HepG2 (cell line): ENCODE results near the gene MCOLN1. TPM values are rescaled to one million over a fixed set of nuclear protein-coding genes. Genes with fewer than 3 reads are reported as not detected.
A peak's percentile ranks its signal among the peaks of the same experiment; 100 is the strongest.

Source experiments
- ASH2L ChIP-seq: fragments of 300-600, 200-600 bp; sonication (generic); IDR thresholded peaks from 2 replicates; pipeline ENCODE4 v1.7.0; 2017; ENCODE audit warnings: low read depth, mild to moderate bottlenecking, moderate library complexity, mixed read lengths, low read length; ENCODE audit not compliant: insufficient read length
- NFYB ChIP-seq: sonication (generic); formaldehyde crosslinking; IDR thresholded peaks from 2 replicates; pipeline ENCODE4 v1.4.0; 2020; ENCODE audit warnings: missing genetic modification reagents
- SKI ChIP-seq: fragments of 450-650 bp; IDR thresholded peaks from one replicate; pipeline ENCODE4 v1.6.1; 2018; ENCODE audit warnings: mild to moderate bottlenecking; ENCODE audit not compliant: partially characterized antibody
- ZBED4 ChIP-seq: sonication (generic); formaldehyde crosslinking; IDR thresholded peaks from 2 replicates; pipeline ENCODE4 v1.4.0; 2020; ENCODE audit warnings: missing genetic modification reagents, borderline replicate concordance
- ZIK1 ChIP-seq: sonication (generic); formaldehyde crosslinking; IDR thresholded peaks from 2 replicates; pipeline ENCODE4 v1.5.0; 2020; ENCODE audit warnings: mild to moderate bottlenecking, low read depth, missing genetic modification reagents, borderline replicate concordance
- ZNF17 ChIP-seq: sonication (generic); formaldehyde crosslinking; IDR thresholded peaks from 2 replicates; pipeline ENCODE4 v1.5.0; 2020; ENCODE audit warnings: mild to moderate bottlenecking, missing genetic modification reagents
- ZNF343 ChIP-seq: sonication (generic); formaldehyde crosslinking; IDR thresholded peaks from 2 replicates; pipeline ENCODE4 v1.4.0; 2020; ENCODE audit warnings: mild to moderate bottlenecking, missing genetic modification reagents
- ZNF468 ChIP-seq: sonication (generic); formaldehyde crosslinking; IDR thresholded peaks from 2 replicates; pipeline ENCODE4 v1.8.0; 2022; ENCODE audit warnings: mild to moderate bottlenecking, moderate library complexity, missing genetic modification reagents
- ZNF564 ChIP-seq: sonication (generic); formaldehyde crosslinking; IDR thresholded peaks from 2 replicates; pipeline ENCODE4 v1.8.1; 2023; ENCODE audit warnings: mild to moderate bottlenecking, missing genetic modification reagents
- ZNF598 ChIP-seq: sonication (generic); formaldehyde crosslinking; IDR thresholded peaks from 2 replicates; pipeline ENCODE4 v1.5.1; 2020; ENCODE audit warnings: mild to moderate bottlenecking, missing genetic modification reagents, borderline replicate concordance
- polyA plus RNA-seq, 8 experiments: library from polyadenylated mRNA; depleted of rRNA in 3 of 8; stranded (reverse) in 7 of 8; unstranded in 1 of 8; fragments of >200 nt; fragmentation: Illumina TruSeq in 4 of 8; extraction: Trizol in 4 of 8; gene quantifications; 2 replicates each; pipeline versions ENCODE4 v1.2.1 to v1.2.3, GENCODE V29; 2011 to 2016; ENCODE audit warnings: low read depth in 4 of 8, missing spikeins in 1 of 8, mixed read lengths in 1 of 8; ENCODE audit not compliant: insufficient read depth in 1 of 8
- total RNA-seq, 5 experiments: library from RNA; depleted of rRNA; stranded (reverse); fragments of >200 nt; fragmentation: Illumina TruSeq; extraction: Trizol; gene quantifications; 2 replicates each; pipeline ENCODE4 v1.2.3, GENCODE V29; 2016; ENCODE audit warnings: low read depth in 1 of 5
- TF ChIP-seq, protein P1 (sequence below): sonication (generic); formaldehyde crosslinking; IDR thresholded peaks from 2 replicates; pipeline ENCODE4 v1.5.0; 2020; ENCODE audit warnings: mild to moderate bottlenecking, missing genetic modification reagents, borderline replicate concordance
- TF ChIP-seq, protein P2 (sequence below): fragments of 450-650 bp; IDR thresholded peaks from 2 replicates; pipeline ENCODE4 v1.6.1; 2016
- TF ChIP-seq, protein P3 (sequence below): sonication (generic); formaldehyde crosslinking; IDR thresholded peaks from 2 replicates; pipeline ENCODE4 v1.5.0; 2020; ENCODE audit warnings: missing genetic modification reagents

Gene MCOLN1
- total and polyA plus RNA-seq, 2 of the 13 experiments (the other 11 are each of a cell fraction or from before 2014, with no cell fraction given): 3.4 to 15.7 TPM

GRCh38 chr19:7494416-7495098 lies 27.9 kb upstream of the MCOLN1 start (continued):
- TF ChIP-seq, protein P1, sequence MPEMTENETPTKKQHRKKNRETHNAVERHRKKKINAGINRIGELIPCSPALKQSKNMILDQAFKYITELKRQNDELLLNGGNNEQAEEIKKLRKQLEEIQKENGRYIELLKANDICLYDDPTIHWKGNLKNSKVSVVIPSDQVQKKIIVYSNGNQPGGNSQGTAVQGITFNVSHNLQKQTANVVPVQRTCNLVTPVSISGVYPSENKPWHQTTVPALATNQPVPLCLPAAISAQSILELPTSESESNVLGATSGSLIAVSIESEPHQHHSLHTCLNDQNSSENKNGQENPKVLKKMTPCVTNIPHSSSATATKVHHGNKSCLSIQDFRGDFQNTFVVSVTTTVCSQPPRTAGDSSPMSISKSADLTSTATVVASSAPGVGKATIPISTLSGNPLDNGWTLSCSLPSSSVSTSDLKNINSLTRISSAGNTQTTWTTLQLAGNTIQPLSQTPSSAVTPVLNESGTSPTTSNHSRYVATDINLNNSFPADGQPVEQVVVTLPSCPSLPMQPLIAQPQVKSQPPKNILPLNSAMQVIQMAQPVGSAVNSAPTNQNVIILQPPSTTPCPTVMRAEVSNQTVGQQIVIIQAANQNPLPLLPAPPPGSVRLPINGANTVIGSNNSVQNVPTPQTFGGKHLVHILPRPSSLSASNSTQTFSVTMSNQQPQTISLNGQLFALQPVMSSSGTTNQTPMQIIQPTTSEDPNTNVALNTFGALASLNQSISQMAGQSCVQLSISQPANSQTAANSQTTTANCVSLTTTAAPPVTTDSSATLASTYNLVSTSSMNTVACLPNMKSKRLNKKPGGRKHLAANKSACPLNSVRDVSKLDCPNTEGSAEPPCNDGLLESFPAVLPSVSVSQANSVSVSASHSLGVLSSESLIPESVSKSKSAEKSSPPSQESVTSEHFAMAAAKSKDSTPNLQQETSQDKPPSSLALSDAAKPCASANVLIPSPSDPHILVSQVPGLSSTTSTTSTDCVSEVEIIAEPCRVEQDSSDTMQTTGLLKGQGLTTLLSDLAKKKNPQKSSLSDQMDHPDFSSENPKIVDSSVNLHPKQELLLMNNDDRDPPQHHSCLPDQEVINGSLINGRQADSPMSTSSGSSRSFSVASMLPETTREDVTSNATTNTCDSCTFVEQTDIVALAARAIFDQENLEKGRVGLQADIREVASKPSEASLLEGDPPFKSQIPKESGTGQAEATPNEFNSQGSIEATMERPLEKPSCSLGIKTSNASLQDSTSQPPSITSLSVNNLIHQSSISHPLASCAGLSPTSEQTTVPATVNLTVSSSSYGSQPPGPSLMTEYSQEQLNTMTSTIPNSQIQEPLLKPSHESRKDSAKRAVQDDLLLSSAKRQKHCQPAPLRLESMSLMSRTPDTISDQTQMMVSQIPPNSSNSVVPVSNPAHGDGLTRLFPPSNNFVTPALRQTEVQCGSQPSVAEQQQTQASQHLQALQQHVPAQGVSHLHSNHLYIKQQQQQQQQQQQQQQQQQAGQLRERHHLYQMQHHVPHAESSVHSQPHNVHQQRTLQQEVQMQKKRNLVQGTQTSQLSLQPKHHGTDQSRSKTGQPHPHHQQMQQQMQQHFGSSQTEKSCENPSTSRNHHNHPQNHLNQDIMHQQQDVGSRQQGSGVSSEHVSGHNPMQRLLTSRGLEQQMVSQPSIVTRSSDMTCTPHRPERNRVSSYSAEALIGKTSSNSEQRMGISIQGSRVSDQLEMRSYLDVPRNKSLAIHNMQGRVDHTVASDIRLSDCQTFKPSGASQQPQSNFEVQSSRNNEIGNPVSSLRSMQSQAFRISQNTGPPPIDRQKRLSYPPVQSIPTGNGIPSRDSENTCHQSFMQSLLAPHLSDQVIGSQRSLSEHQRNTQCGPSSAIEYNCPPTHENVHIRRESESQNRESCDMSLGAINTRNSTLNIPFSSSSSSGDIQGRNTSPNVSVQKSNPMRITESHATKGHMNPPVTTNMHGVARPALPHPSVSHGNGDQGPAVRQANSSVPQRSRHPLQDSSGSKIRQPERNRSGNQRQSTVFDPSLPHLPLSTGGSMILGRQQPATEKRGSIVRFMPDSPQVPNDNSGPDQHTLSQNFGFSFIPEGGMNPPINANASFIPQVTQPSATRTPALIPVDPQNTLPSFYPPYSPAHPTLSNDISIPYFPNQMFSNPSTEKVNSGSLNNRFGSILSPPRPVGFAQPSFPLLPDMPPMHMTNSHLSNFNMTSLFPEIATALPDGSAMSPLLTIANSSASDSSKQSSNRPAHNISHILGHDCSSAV (CRISPR knock-in tag): no peak
- TF ChIP-seq NFYB (CRISPR knock-in tag) (no peak), ZNF343 (CRISPR knock-in tag) (no peak), ZNF468 (no peak), ZBED4 (peak; percentile 57; the same call in 1 of the 2 replicates), ASH2L (no peak), SKI (peak; percentile 38), ZNF598 (CRISPR knock-in tag) (no peak), ZNF17 (no peak), ZNF564 (no peak; the same call in 1 of the 2 replicates), ZIK1 (no peak)
- TF ChIP-seq, protein P2, sequence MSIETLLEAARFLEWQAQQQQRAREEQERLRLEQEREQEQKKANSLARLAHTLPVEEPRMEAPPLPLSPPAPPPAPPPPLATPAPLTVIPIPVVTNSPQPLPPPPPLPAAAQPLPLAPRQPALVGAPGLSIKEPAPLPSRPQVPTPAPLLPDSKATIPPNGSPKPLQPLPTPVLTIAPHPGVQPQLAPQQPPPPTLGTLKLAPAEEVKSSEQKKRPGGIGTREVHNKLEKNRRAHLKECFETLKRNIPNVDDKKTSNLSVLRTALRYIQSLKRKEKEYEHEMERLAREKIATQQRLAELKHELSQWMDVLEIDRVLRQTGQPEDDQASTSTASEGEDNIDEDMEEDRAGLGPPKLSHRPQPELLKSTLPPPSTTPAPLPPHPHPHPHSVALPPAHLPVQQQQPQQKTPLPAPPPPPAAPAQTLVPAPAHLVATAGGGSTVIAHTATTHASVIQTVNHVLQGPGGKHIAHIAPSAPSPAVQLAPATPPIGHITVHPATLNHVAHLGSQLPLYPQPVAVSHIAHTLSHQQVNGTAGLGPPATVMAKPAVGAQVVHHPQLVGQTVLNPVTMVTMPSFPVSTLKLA: no peak
- TF ChIP-seq, protein P3, sequence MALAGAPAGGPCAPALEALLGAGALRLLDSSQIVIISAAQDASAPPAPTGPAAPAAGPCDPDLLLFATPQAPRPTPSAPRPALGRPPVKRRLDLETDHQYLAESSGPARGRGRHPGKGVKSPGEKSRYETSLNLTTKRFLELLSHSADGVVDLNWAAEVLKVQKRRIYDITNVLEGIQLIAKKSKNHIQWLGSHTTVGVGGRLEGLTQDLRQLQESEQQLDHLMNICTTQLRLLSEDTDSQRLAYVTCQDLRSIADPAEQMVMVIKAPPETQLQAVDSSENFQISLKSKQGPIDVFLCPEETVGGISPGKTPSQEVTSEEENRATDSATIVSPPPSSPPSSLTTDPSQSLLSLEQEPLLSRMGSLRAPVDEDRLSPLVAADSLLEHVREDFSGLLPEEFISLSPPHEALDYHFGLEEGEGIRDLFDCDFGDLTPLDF (CRISPR knock-in tag): no peak
